Measurements from ENCODE around the gene RGS3.
"Not testable (repeated sequence)": the region's sequence is repeated elsewhere in the genome, so short reads cannot be mapped to it uniquely, and the experiment has no call there.

The RGS3 gene

GRCh38 chr9:113631137-113631765, 167.7 kb downstream of the RGS3 start:
- DNase-seq = no peak

- no peak for DNase-seq
These were observed 168.5 kb downstream of the RGS3 start for GRCh38 chr9:113631871-113632665.

- DNase-seq = no peak
These were observed 169.5 kb downstream of the RGS3 start for GRCh38 chr9:113632776-113633590.

GRCh38 chr9:113633782-113634595, 170.5 kb downstream of the RGS3 start:
- no peak for DNase-seq

- no peak for DNase-seq
These were observed 171.3 kb downstream of the RGS3 start for GRCh38 chr9:113634596-113635515.

- DNase-seq = no peak
These were observed 172.1 kb downstream of the RGS3 start for GRCh38 chr9:113635586-113635985.

GRCh38 chr9:113636165-113636564, 172.6 kb downstream of the RGS3 start:
- DNase-seq = no peak

DNA sequence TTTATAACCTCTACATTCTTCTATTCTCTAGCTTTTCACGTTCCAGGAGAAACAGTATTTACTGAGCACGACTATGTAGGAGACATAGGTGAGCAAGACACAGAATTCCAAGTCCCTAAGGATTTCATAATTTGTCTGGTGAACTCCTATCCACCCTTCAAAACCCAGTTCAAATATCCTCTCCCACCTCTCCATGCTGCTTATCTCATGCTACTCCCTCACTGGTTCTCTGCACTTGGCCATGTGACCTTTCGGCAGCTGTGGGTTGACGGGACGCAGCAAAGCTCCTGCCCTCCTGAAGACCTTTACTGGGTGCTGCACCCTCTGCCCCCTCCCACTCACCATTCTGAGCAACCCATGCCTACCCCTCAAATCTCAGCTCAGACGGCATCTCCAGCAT, 173.2 kb downstream of the RGS3 start:
- no peak for DNase-seq

DNA sequence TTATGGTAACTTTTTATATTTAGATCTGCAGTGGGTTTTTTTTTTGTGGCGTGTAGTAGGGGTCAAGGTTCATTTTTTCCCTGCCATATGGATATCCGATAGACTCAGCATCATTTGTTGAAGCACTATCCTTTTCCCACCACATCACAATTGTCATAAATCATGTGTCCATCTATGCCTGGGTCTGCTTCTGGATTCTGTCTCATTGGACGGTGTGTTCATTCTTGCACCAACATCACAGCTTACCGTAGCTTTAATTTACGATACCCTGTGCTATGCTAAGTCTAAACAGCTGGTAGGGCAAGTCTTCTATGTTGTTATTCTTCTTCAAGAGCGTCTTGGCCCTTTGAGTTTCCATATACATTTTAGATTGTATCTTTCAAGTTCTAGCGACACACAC, 175.0 kb downstream of the RGS3 start:
- DNase-seq = no peak

DNA sequence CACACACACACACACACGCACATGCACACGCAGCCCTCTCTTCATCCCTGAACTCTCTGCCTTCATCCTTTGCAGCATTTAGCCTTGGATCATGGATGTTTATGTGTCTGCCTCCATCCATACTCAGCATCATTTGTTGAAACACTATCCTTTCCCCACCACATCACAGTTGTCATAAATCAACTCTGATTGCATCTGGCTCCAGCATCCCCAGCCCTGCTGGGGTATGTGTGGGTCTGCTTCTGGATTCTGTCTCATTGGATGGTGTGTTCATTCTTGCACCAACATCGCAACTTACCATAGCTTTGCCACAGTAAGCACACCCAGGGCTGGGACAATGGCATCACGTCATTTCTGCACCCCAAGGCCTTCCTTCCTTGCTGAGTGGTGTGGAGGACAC, 175.4 kb downstream of the RGS3 start:
- no peak for DNase-seq

- not testable (repeated sequence) for DNase-seq
These were observed 176.0 kb downstream of the RGS3 start for GRCh38 chr9:113639411-113639970.

DNA sequence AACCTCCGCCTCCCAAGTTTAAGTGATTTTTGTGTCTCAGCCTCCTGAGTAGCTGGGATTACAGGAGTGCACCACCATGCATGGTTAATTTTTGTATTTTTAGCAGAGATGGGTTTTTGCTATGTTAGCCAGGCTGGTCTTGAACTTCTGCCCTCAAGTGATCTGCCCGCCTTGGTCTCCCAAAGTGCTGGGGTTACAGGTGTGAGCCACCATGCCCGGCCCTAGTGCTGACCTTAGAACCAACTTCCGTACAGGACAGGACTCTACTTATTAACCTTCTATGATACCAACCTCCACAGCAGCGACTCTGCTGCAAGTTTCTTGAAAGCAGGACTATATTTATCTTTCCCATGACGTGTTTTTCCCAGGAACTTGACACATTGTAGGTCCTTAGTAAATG, 176.9 kb downstream of the RGS3 start:
- DNase-seq = no peak

DNA sequence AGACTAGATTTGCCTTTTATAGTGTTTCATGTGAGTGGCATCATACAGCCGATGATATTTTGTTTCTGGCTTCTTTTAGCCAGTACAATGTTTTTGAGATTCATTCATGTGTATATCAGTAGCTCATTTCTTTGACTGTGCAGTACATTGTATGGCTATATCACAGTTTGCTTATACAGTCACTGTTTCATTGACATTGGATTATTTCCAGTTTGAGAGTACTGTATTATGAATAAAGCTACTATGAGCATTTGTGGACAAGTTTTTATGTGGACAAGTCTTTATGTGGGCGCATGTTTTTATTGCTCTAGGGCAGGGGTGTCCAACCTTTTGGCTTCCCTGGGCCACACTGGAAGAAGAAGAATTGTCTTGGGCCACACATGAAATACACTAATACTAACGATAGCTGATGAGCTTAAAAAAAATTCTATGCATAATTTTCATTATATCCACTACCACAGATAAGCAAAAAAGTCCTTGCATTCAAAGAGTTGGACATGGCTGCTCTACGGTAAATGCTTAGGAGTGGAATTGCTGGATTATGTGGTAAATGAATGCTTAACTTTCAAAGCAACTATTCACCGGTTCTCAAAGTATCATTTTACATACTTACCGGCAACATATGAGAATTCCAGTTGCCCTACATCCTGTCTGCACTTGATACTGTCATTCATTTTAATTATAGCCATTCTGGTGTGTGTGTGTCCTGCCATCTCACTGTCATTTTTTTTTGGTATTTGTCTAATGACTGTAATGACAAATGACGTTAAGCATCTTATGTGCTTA, 177.8 kb downstream of the RGS3 start:
- no peak for DNase-seq

- no peak for DNase-seq
These were observed 180.8 kb downstream of the RGS3 start for GRCh38 chr9:113644321-113644720.

DNA sequence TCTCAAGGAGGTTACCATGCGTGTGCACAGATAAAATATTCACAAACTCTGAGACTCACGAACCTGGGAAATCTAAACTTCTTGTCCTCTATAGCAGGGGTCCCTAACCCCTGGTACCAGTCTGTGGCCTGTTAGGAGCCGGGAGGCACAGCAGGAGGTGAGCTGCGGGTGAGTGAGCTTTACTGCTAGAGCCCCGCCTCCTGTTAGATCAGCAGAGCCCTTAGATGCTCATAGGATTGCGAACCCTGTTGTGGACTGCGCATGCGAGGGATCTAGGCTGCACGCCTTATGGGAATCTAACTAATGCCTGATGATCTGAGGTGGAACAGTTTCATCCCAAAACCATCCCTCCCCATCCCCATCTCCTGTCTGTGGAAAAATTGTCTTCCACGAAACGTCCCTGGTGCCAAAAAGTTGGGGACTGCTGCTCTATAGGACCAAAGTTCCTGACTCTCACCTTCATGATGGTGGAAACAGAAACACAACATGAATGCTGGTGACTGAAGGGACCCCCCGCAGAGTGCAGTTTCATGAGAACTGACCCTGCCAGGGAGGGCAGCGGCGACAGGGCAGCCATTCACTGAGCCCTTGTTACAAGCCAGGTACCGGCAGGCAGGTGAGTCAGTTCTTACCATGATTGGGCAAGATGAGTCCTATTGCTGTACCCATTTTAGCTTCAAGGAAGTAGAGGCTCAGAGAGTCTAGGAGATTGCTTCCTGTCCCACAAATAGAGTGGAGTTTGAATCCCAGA, 181.9 kb downstream of the RGS3 start:
- DNase-seq = no peak

- no peak for DNase-seq
These were observed 182.4 kb downstream of the RGS3 start for GRCh38 chr9:113645978-113646253.

GRCh38 chr9:113646491-113646890, 183.0 kb downstream of the RGS3 start:
- DNase-seq = no peak

Measured in nucleus accumbens (tissue), 56 donors.